Kidney epithelial cell (primary cell): ENCODE measurements around the gene COX7A2. TPM values are rescaled to one million over a fixed set of nuclear protein-coding genes. Genes with fewer than 3 reads are reported as not detected.
A peak's percentile ranks its signal among the peaks of the same experiment; 100 is the strongest.

ENCODE experiments used
- DNase-seq: peaks from one replicate; pipeline ENCODE4 v3.0.0-alpha.2; 2010; ENCODE audit warnings: low read depth
- H3K27me3 ChIP-seq: 2 replicates; pipeline ENCODE4 v1.6.0; 2011; ENCODE audit warnings: low read length; ENCODE audit not compliant: control insufficient read depth, insufficient read depth
- H3K36me3 ChIP-seq: 2 replicates; pipeline ENCODE4 v1.5.1; 2011; ENCODE audit warnings: low read length; ENCODE audit not compliant: control insufficient read depth, insufficient read depth
- H3K4me3 ChIP-seq: 2 replicates; pipeline ENCODE4 v1.5.1; 2011; ENCODE audit warnings: low read depth, mild to moderate bottlenecking, control low read depth, low read length
- total RNA-seq: library from RNA; depleted of rRNA; stranded (reverse); fragments of >200 nt; gene quantifications from 2 replicates; pipeline ENCODE4 v1.2.3, GENCODE V29; 2015
- TF ChIP-seq, protein P1 (sequence below): IDR thresholded peaks from 2 replicates; pipeline ENCODE4 v1.5.1; 2011; ENCODE audit warnings: mild to moderate bottlenecking, moderate library complexity, low read length, control low read depth, inconsistent platforms; ENCODE audit not compliant: insufficient read depth, poor library complexity, severe bottlenecking

COX7A2 gene
- total RNA-seq, 1 donor from 2014 or later, result 181 TPM

DNA sequence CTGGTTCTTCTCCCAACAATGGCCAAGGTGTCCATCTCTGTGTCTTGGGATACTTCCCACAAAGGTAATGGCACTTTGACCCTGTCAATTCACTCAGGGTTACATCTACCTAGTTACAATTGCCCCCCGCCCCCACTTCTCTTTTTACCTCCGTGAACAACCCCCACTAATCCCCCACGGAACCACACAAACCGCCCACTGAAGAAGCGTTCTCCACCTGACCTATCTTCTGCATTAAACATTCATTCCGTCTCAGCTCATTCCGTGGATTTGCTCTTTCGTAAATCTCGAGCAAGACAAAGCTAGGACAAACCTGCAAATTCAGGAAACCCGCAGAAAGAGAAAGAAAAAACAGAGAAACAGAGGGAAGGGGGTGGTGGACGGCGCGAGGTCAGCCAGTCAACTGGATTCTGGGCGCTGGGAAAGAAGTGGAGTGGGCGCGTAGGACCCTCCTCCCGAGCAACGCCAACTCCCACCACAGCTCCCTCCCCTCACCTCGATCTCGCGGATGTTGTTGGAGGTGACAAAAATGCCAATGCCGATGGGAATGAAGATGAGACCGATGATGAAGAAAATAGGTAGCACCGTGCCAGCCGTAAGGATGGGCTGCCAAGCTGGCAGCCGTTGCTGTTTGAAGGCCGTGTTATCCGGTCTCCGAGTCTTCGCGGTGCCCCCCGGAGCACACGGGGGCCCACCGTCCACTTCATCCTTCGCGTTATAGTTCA is 40.5 kb upstream of the COX7A2 start:
- DNase-seq, result no peak

DNA sequence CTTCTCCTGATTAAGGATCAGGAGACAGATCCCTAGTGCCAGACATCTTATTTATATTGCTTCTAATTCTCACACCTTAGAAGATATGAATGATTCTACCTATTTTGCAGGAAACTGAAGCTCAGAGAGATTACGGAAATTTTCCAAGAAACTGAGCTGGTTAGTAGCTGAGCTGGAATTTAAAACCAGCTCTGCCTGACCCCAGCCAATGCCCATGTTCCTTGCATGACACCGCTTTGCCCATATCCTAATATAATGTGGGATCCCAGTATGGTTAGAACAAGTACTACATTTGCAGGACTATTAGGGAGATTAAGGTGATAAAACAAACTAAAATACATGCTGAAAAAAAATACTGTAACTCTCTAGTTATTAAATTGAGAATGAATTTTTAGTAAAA is 39.1 kb upstream of the COX7A2 start:
- peak overlapping the region; percentile 95 for H3K4me3 ChIP-seq
- H3K27me3 ChIP-seq, result no peaks in the 10 kb centered on the region
- no peaks in the 10 kb centered on the region for H3K36me3 ChIP-seq
- no peak for DNase-seq
- TF ChIP-seq, protein P1, sequence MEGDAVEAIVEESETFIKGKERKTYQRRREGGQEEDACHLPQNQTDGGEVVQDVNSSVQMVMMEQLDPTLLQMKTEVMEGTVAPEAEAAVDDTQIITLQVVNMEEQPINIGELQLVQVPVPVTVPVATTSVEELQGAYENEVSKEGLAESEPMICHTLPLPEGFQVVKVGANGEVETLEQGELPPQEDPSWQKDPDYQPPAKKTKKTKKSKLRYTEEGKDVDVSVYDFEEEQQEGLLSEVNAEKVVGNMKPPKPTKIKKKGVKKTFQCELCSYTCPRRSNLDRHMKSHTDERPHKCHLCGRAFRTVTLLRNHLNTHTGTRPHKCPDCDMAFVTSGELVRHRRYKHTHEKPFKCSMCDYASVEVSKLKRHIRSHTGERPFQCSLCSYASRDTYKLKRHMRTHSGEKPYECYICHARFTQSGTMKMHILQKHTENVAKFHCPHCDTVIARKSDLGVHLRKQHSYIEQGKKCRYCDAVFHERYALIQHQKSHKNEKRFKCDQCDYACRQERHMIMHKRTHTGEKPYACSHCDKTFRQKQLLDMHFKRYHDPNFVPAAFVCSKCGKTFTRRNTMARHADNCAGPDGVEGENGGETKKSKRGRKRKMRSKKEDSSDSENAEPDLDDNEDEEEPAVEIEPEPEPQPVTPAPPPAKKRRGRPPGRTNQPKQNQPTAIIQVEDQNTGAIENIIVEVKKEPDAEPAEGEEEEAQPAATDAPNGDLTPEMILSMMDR, result no peak

More for the DNA sequence above, 40.5 kb upstream of the COX7A2 start:
- Histone ChIP-seq H3K4me3 (peak overlapping the region; percentile 95), H3K27me3 (no peaks in the 10 kb centered on the region), H3K36me3 (no peaks in the 10 kb centered on the region)
- TF ChIP-seq, protein P1, result no peak

DNA sequence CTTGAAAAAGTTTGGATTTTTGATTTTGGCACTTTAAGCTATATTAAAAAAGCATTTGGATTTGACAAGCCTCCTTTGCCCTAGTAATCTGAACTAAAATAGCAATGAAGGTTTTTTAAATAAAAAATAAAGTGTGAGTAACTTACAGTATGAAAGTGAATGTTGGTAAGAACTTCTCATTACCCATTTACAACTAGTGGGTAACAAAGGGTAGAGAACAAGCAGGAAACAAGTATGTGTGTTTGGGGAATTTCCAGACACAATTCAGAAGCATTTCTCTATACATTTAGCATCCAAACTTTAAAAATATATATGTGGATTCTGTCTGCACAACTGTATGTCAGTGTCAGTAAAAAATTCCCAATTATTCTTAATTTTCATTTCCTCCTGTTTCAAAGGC is 38.1 kb upstream of the COX7A2 start:
- H3K4me3 ChIP-seq, result peak overlapping the region; percentile 95
- no peaks in the 10 kb centered on the region for H3K36me3 ChIP-seq
- DNase-seq, result no peak
- H3K27me3 ChIP-seq, result no peaks in the 10 kb centered on the region
- TF ChIP-seq, protein P1, result no peak

DNA sequence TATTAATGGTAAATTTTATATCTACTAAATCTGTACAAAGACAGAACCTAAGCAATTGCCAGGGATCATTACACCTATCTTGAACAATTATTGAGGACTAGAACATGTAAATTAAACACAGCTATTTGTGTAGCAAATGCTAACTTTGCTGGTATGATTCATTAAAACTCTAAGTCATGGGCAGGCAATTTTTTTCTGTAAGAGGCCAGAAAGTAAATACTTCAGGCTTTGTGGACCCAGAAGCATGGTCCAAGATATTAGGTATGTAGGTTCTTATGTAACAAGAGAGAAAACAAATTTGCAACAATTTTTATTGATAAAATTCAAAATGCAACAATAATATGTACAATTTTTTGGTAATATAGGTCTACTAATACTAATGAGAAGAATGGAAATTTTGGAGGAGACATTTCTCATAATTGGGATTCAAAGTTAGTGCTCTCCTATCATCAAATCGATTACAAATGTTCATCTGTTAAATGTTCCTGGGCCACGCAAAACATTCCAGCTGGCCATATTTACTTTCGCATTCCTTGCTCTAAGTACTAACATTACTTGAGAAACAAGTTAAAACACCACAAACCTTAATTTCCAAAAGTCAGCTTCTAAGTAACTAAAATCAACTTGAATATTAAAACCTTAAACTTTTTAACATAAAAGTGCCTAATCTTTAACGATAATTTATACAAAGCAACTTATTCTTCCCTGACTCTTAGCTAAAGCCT is 36.7 kb upstream of the COX7A2 start:
- peak overlapping the region; percentile 4 for H3K4me3 ChIP-seq
- no peaks in the 10 kb centered on the region for H3K36me3 ChIP-seq
- TF ChIP-seq, protein P1, result no peak
- no peak for DNase-seq
- no peaks in the 10 kb centered on the region for H3K27me3 ChIP-seq

DNA sequence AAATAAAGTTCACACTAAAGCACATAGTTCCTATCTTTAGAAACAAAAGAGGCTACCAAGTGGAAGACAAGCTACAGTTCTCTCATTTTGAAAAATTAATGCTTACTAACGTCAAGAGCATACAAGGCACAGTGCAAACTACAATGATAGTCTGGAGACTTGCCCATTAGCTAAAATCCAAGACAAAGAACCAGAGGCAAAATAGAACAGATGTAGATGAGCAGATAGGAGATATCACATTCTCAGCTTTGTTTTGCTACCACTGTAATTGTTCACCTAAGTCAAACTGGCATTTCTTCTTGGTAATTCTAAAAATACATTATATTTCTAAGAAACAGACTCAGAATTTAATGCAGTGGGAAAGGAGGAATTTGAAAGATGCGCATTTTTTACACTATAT is 35.8 kb upstream of the COX7A2 start:
- H3K36me3 ChIP-seq, result no peaks in the 10 kb centered on the region
- DNase-seq, result no peak
- TF ChIP-seq, protein P1, result no peak
- H3K4me3 ChIP-seq, result no peak overlapping the region
- no peaks in the 10 kb centered on the region for H3K27me3 ChIP-seq
